GM19240 (cell line): ENCODE results near the gene PLXNA3.
"Not testable (repeated sequence)": the region's sequence is repeated elsewhere in the genome, so short reads cannot be mapped to it uniquely, and the experiment has no call there.

ENCODE experiments used
- DNase-seq: peaks from one replicate; pipeline ENCODE4 v3.0.0; 2011; ENCODE audit warnings: low spot score; ENCODE audit not compliant: insufficient read length

Gene PLXNA3

GRCh38 chrX:154501423-154501822, 43.3 kb downstream of the PLXNA3 start:
- DNase-seq = not testable (repeated sequence)

GRCh38 chrX:154502098-154502497, 44.0 kb downstream of the PLXNA3 start:
- no peak for DNase-seq

- DNase-seq = no peak
Measured at GRCh38 chrX:154502989-154503388, 44.9 kb downstream of the PLXNA3 start.

- no peak for DNase-seq
Measured at GRCh38 chrX:154505734-154506133, 47.7 kb downstream of the PLXNA3 start.

- no peak for DNase-seq
Measured at GRCh38 chrX:154506483-154507332, 48.6 kb downstream of the PLXNA3 start.

- no peak for DNase-seq
Measured at GRCh38 chrX:154507673-154508383, 49.7 kb downstream of the PLXNA3 start.

- no peak for DNase-seq
Measured at GRCh38 chrX:154508384-154508745, 50.3 kb downstream of the PLXNA3 start.

- no peak for DNase-seq
Measured at GRCh38 chrX:154509455-154509854, 51.4 kb downstream of the PLXNA3 start.

- no peak for DNase-seq
Measured at GRCh38 chrX:154511761-154512160, 53.7 kb downstream of the PLXNA3 start.

- no peak for DNase-seq
Measured at GRCh38 chrX:154512879-154513553, 54.9 kb downstream of the PLXNA3 start.

- no peak for DNase-seq
Measured at GRCh38 chrX:154513716-154514115, 55.6 kb downstream of the PLXNA3 start.

- no peak for DNase-seq
Measured at GRCh38 chrX:154515090-154515965, 57.2 kb downstream of the PLXNA3 start.

- peak; percentile 38 for DNase-seq
Measured at GRCh38 chrX:154515966-154516655, 58.0 kb downstream of the PLXNA3 start, which contains the start of gene FAM3A. TSS of gene FAM3A (minus strand) at chrX:154516232. CDS start at chrX:154515772, 460 bp downstream.

- no peak for DNase-seq
Measured at GRCh38 chrX:154516656-154517100, 58.6 kb downstream of the PLXNA3 start.

- no peak for DNase-seq
Measured at GRCh38 chrX:154517101-154517781, 59.2 kb downstream of the PLXNA3 start.

- DNase-seq = no peak
Measured at GRCh38 chrX:154519389-154519788, 61.3 kb downstream of the PLXNA3 start.

GRCh38 chrX:154525606-154526490, 67.8 kb downstream of the PLXNA3 start:
- no peak for DNase-seq

- peak; percentile 46 for DNase-seq
Measured at GRCh38 chrX:154526901-154527675, 69.0 kb downstream of the PLXNA3 start.
